ENCODE data around the gene KIF5C.
"Not testable (repeated sequence)": the region's sequence is repeated elsewhere in the genome, so short reads cannot be mapped to it uniquely, and the experiment has no call there.

Gene KIF5C

DNA sequence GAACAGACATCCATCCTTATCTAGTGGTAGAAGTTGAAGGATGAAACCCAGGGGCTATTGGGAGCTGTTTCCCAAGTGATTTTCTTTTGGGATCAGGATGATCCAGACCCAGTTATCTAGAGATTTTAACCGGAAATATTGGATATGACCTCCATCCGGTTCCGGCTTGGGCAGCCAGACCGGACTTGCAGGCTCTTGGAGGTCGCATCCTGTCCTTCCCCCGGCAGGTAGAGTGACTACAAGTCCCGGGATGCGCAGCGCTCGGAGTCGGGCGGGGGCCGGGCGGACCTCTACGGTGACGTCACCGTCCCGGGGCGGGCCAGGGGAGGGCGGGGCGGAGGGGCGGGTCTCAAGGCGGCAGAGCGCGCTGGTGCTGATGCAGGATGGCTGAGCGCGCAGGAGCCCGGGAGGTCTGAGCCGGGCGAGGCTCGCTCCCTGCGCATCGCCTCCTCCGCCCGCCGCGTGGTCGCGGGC, at the start of gene KIF5C:
KIF5C (plus strand) TSS at position 360 of the 474 bp plus-strand sequence. CDS start 391 bp downstream, outside the sequence.
- peak; percentile 87 for DNase-seq

- DNase-seq, result no peak
Observed at GRCh38 chr2:148826791-148827190, 48.2 kb upstream of the KIF5C start.

DNA sequence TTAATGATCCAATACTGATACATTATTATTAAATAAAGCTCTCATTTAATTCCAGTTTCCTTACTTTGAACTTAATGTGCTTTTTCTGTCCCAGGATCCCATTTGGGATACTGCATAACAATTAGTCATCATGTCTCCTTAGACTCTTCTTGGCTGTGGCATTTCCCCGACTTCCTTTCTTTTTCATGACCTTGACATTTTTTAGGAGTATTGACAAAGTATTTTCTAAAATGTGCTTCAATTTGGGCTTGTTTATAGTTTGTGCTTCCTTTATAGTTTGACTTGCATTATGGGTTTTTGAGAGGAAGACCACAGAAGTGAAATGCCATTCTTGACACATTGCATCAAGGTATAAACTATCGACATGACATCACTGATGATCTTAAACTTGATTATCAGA, 46.1 kb upstream of the KIF5C start:
- DNase-seq, result no peak

- DNase-seq, result no peak
Observed at GRCh38 chr2:148829618-148830017, 45.4 kb upstream of the KIF5C start.

DNA sequence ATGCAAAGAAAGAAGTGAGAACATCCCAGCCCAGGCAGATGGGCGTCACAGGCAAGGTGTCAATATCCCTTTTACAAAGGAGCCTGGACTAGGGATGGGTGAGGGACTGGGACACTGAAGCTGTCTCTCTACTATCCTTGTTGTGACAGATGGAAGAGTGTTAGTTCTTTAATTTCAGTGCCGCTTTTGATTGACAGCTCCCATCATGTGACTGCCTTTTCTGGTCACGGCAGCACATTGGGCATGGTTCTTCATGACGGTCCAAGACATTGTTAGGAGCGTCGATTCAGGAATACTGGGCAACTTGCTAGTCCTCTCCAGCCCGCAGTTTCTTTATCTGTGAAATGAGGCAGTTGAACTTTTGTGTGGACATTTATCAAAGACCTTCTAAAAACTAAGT, 42.4 kb upstream of the KIF5C start:
- DNase-seq, result no peak

DNA sequence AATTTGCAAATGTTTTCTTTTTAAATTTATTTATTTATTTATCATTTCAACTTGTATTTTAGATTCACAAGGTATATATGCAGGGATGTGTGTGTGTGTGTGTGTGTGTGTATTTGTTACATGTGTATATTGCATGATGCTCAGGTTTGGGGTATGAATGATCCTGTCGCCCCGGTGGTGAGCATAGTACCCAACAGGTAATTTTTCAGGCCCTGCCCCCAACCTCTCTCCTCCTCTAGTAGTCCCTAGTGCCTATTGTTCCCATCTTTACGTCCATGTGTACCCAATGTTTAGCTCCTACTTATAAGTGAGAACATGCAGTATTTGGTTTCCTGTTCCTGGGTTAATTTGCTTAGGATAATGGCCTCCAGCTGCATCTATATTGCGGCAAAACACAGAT, 33.0 kb upstream of the KIF5C start:
- DNase-seq, result no peak

DNA sequence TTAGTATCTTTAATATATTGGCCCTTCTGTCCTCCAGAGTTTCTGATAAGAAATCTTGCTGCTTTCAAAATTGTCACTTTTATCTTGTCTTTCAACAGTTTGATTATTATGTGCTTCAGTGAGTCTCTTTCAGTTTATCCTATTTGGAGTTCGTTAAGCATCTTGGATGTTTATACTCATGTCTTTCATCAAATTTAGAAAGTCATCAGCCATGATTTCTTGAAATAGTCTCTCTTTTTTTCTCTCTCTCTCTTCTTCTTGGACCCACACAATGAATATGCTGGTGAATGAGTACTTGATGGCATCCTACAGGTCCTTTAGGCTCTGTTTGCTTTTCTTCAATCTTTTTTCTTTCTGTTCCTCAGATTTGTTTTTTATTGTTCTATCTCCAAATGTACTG, 26.9 kb upstream of the KIF5C start:
- DNase-seq, result no peak

- DNase-seq, result no peak
Observed at GRCh38 chr2:148853458-148853857, 21.6 kb upstream of the KIF5C start.

DNA sequence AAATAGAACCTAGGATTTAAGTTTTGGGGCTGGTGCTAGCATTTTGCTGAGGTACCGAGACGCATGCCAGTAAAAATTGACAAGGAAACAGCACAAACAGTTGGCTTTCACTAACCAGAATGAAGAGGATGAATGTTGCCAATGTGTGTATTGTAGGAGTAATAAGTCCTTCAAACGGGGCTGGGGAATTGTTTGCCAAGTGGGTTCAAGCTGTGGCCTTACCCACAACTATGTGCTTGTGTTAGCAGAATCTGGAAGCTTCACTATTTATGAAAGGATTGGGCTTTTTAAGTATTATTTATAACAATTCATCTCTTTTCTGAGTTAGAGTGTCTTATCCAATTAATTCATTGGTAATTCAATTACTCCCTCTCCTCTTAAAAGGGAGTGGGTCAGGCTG, 15.0 kb upstream of the KIF5C start:
- no peak for DNase-seq

GRCh38 chr2:148861367-148861766, 13.7 kb upstream of the KIF5C start:
- no peak for DNase-seq

GRCh38 chr2:148862478-148862877, 12.5 kb upstream of the KIF5C start:
- DNase-seq, result not testable (repeated sequence)

DNA sequence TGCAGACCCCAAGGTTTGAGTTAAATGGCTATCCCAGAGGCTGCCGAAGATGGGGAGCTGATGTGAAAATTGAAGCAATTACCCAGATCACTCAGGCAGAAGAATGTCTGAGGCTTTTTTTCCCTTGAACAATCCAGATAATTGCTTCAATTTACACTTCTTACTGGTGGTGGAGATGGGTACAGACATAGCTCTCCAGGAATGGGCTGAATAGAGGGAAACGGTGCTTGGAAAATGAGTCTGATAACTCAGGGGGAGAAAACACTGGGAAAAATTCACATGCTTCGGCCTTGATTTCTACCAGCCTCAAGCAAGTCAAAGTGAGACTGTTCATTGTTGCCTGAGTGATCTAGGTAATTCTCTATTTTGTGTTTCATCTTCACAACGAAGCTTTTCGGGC, 9.5 kb upstream of the KIF5C start:
- no peak for DNase-seq

GRCh38 chr2:148866091-148866490, 8.9 kb upstream of the KIF5C start:
- no peak for DNase-seq

GRCh38 chr2:148867079-148867769, 7.8 kb upstream of the KIF5C start:
- no peak for DNase-seq

GRCh38 chr2:148875387-148876051, 492 bp downstream of the KIF5C start:
- no peak for DNase-seq

- DNase-seq, result no peak
Observed at GRCh38 chr2:148876202-148876594, 1.2 kb downstream of the KIF5C start.

GRCh38 chr2:148876595-148877402, 1.8 kb downstream of the KIF5C start:
- peak; percentile 23 for DNase-seq

GRCh38 chr2:148877403-148877740, 2.3 kb downstream of the KIF5C start:
- DNase-seq, result no peak

GRCh38 chr2:148880636-148881035, 5.6 kb downstream of the KIF5C start:
- no peak for DNase-seq

DNA sequence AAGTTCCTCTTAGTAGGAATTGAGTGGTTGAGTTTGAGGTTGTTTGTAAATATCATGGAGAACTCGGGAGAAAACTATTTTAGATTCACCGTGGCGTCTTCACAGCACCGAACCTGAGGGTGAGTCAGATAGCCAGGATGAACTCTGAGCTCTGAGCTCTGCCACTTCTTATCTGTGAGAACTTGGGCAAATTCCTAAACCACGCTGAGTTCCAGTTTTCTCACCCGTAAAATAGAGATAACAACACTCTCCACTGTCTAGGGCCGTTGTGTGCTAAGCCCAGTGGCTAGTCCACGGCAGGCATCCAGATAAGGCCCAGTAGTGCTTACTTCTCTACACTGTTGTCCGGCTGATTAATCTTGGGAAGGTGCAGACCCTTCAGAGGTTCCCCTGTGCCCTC, 7.0 kb downstream of the KIF5C start:
- no peak for DNase-seq

DNA sequence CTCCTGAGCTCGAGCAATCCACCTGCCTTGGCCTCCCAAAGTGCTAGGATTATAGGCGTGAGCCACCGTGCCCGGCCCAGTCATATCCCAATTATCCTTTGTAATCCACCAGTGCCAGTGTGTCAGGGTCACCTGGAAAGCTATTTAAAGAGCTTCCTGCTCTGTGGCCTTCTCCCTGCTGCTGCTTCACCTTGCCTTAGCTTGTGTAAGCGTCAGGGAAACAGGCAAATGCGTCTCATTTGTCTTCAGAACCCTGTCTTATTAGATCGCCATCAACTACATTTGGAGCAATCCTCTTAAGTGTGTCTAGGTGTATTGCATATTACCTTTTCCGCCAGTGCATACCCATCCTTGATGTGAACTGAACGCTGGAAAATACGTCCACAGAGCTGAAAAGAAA, 10.2 kb downstream of the KIF5C start:
- no peak for DNase-seq

DNA sequence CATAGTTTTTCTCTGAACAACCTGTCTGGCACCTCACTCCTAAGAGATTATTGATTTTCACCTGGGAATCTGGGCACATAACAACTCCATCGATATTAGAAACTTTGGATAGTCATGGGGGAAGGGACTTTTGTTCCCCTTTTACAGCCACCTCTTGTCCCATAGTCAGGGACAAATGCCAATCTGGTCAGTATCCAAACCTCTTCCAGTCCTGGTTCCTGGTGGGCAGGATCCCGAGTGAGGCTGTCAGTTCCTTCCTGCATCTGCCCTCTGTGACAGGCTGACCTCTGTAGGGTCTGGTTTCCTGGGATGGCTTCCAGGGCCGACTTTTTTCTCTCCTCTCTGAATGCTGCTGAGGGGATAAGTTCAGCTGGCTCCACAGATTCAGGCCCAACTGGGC, 11.0 kb downstream of the KIF5C start:
- DNase-seq, result no peak

GRCh38 chr2:148887350-148888002, 12.4 kb downstream of the KIF5C start:
- DNase-seq, result no peak

Measured in activated naive CD4-positive, alpha-beta T cell treated with anti-CD3 and anti-CD28 coated beads, Interleukin-2, amount 50 U/mL, for 16 hours (primary cell).